NT2/D1 (cell line): ENCODE data around the gene PRDX6.

Experiments used
- SUZ12 ChIP-seq: IDR thresholded peaks from 2 replicates; pipeline ENCODE4 v1.6.1; 2011; ENCODE audit not compliant: insufficient read length, insufficient read depth; ENCODE audit errors: extremely low read depth
- YY1 ChIP-seq: IDR thresholded peaks from 2 replicates; pipeline ENCODE4 v1.6.1; 2011; ENCODE audit not compliant: insufficient read length, insufficient read depth
- ZNF274 ChIP-seq: IDR thresholded peaks from 2 replicates; pipeline ENCODE4 v1.6.1; 2011; ENCODE audit warnings: mild to moderate bottlenecking, low read depth, low read length

- TF ChIP-seq ZNF274 (no peak), YY1 (no peak), SUZ12 (no peak)
Measured at GRCh38 chr1:173488001-173488400, 10.9 kb downstream of the PRDX6 start.
